ENCODE measurements around the gene PLXDC1. TPM values are rescaled to one million over a fixed set of nuclear protein-coding genes. Genes with fewer than 3 reads are reported as not detected.

PLXDC1 gene
- total RNA-seq, 1 experiment from 2014 or later, result 2.0 TPM

DNA sequence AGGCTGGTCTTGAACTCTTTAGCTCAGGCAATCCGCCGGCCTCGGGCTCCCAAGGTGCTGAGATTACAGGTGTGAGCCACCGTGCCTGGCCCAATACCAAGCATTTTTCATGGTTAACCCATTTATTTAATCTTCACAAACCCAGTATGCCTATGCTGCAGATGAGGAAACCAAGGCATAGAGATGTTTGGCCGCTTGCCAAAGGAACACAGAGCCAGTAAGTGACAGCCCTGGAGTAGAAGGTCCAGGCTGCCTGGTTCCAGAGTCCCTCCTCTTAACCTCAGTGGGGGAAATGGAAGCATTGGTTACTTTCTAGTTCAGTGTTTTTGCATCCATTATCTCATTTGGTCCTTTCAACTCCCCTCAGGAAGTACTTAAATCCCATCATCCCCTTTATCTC lies 29.9 kb upstream of the PLXDC1 start:
- no peak overlapping the region for H3K18ac ChIP-seq (ENCODE audit: insufficient read length, low read depth, low read length)
- peaks cover 12 to 15% of the 10 kb centered on the region in 2 experiments for H3K4me1 Mint-ChIP-seq
- no peak for TF ChIP-seq CTCF (conservative IDR thresholded peaks at IDR 0.05)
- H4K20me1 ChIP-seq (ENCODE audit: control insufficient read depth, insufficient read depth, insufficient read length), result no peaks in the 10 kb centered on the region
- no peak overlapping the region for H3K9ac ChIP-seq (ENCODE audit: extremely low read depth, insufficient read length, low read length)
- no peak overlapping the region for H2BK15ac ChIP-seq (ENCODE audit: low read depth, low read length)
- no peak overlapping the region for H4K5ac ChIP-seq (ENCODE audit: insufficient read length, low read depth, low read length)
- no peak overlapping the region for H2AK5ac ChIP-seq (ENCODE audit: insufficient read length, low read length)
- H4K8ac ChIP-seq (replicated peaks; ENCODE audit: insufficient read length, low read depth, low read length), result no peak overlapping the region
- H2BK5ac ChIP-seq (ENCODE audit: insufficient read length, low read length), result no peak overlapping the region
- no peak overlapping the region for H2BK20ac ChIP-seq (ENCODE audit: low read depth, low read length, poor library complexity, severe bottlenecking)
- no peaks in the 10 kb centered on the region for H3K9me3 Mint-ChIP-seq
- H3K4me1 ChIP-seq (ENCODE audit: insufficient read depth, low read length), result no peaks in the 10 kb centered on the region
- H3K27me3 Mint-ChIP-seq (ENCODE audit: low read depth), result no peaks in the 10 kb centered on the region
- no peak overlapping the region for H3K56ac ChIP-seq (ENCODE audit: insufficient read length, low read depth, low read length)
- no peaks in the 10 kb centered on the region for H3K27me3 ChIP-seq (ENCODE audit: insufficient read depth, low read length)
- H3K27ac Mint-ChIP-seq, result no peak overlapping the region
- no peak overlapping the region for H3K27ac ChIP-seq (ENCODE audit: insufficient read length, low read depth, low read length)
- no peak overlapping the region for H3K23ac ChIP-seq (ENCODE audit: insufficient read length, low read depth, low read length)
- H3K9me3 ChIP-seq (ENCODE audit: control insufficient read depth, low read depth, low read length), result no peaks in the 10 kb centered on the region
- no peak overlapping the region for H3K14ac ChIP-seq (ENCODE audit: insufficient read depth, low read length)
- no peak for DNase-seq
- H3K4me3 Mint-ChIP-seq, result no peak overlapping the region
- no peak overlapping the region for H3K4ac ChIP-seq (ENCODE audit: low read depth, low read length)
- no peaks in the 10 kb centered on the region for H3K79me2 ChIP-seq (ENCODE audit: insufficient read depth, low read length)
- H2BK120ac ChIP-seq (ENCODE audit: low read depth, low read length, poor library complexity, severe bottlenecking), result no peak overlapping the region
- H3K36me3 Mint-ChIP-seq (ENCODE audit: insufficient read depth in 1 of 3, low read depth in 3 of 3), result peaks cover 27 to 64% (median 39%) of the 10 kb centered on the region in 3 experiments
- H3K23me2 ChIP-seq (ENCODE audit: insufficient read length, low read depth, low read length, poor library complexity, severe bottlenecking), result no peaks in the 10 kb centered on the region
- H4K91ac ChIP-seq (ENCODE audit: insufficient read length, low read depth, low read length), result no peak overlapping the region
- no peak overlapping the region for H2BK12ac ChIP-seq (ENCODE audit: insufficient read length, low read depth, low read length)
- no peak overlapping the region for H2AFZ ChIP-seq (ENCODE audit: low read length)
- H3K79me1 ChIP-seq (ENCODE audit: insufficient read depth, low read depth, low read length, poor library complexity, severe bottlenecking), result no peaks in the 10 kb centered on the region
- no CpG with 5 or more reads among the region's 5 CpGs for WGBS (ENCODE audit: extremely low coverage, insufficient read length, low lambda C conversion rate)
- H3T11ph ChIP-seq (ENCODE audit: low read length), result no peak overlapping the region
- H3K4me2 ChIP-seq (ENCODE audit: insufficient read depth, insufficient read length, low read length), result no peak overlapping the region
